GM10266 (cell line): ENCODE results near the gene TPM4.

Source experiments
- DNase-seq: peaks from one replicate; pipeline ENCODE4 v3.0.0; 2012; ENCODE audit errors: extremely low spot score
- TF ChIP-seq, protein P1 (sequence below): IDR thresholded peaks from 2 replicates; pipeline ENCODE4 v1.5.1; 2012; ENCODE audit warnings: mild to moderate bottlenecking, low read depth; ENCODE audit not compliant: control insufficient read depth, insufficient read depth; ENCODE audit errors: missing control alignments

The TPM4 gene

DNA sequence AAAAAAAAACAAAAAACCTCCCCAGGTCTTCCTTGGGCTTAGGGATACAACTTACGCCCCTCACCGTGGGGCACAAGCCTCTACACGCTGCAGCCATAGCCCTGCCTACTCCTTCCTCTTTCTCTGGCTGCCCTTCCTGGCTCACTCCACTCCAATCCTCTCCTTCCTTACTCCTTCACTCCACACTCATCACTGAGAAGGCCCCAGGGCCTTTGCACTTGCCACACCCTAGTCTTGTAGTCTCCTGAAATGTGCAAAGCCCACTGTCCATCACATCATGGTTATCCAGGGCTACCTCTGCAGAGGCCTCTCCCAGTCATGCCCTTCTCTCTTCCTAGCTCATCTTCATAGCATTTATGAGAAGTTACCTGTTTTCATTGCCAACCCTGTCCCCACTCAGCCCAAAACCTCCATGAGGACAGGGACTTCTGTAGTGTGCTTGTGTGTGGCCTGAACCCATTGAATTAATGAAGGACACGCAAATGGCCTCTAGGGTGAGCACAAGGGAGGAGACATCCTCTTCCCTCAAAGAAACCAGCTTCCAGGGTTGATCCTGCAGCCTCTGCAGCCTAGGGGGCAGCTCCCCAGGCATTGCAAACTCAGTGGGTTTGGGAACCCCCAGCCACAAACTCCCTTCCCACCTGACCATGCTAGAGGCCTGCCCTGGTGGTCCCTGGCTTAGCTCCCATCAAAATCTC is 59.3 kb downstream of the TPM4 start:
- no peak for DNase-seq
- TF ChIP-seq, protein P1, sequence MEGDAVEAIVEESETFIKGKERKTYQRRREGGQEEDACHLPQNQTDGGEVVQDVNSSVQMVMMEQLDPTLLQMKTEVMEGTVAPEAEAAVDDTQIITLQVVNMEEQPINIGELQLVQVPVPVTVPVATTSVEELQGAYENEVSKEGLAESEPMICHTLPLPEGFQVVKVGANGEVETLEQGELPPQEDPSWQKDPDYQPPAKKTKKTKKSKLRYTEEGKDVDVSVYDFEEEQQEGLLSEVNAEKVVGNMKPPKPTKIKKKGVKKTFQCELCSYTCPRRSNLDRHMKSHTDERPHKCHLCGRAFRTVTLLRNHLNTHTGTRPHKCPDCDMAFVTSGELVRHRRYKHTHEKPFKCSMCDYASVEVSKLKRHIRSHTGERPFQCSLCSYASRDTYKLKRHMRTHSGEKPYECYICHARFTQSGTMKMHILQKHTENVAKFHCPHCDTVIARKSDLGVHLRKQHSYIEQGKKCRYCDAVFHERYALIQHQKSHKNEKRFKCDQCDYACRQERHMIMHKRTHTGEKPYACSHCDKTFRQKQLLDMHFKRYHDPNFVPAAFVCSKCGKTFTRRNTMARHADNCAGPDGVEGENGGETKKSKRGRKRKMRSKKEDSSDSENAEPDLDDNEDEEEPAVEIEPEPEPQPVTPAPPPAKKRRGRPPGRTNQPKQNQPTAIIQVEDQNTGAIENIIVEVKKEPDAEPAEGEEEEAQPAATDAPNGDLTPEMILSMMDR = no peak

DNA sequence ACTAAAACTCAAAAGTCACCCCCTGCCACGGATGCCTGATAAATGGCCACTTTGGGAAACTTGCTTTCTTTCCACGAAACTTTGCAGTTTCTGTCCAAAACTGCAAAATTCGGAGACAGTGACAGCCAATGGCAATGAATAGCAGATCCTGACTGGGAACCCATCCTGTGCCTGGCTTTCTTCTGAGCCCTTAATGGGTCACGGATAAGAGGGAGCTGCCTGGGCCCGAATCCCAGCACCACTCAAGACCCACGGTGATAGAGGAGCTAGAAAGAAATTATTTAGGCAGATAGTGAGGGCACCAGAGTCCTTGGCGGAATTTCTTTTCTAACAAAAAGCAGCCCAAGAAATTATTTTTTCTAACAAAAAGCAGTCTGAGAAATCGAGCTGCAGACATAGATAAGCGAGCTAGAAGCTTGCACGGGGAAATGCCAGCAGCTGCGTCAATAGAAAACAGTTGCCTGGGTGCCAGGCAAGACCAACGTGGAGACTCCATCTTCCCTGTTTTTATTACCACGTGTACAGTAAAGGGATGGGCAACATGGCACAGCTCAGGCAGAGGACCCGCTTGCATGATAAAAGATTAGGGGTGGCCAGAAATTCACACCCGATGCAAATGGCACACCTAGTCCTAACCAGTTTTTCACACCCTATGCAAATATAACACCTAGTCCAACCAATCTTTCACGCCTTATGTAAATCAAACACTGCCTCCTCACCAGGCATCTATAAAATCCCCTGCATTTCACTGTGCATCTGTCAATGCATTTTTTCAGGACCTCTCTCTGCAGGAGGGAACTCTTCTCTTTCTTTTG is 60.1 kb downstream of the TPM4 start:
- TF ChIP-seq, protein P1 = no peak
- DNase-seq = no peak

DNA sequence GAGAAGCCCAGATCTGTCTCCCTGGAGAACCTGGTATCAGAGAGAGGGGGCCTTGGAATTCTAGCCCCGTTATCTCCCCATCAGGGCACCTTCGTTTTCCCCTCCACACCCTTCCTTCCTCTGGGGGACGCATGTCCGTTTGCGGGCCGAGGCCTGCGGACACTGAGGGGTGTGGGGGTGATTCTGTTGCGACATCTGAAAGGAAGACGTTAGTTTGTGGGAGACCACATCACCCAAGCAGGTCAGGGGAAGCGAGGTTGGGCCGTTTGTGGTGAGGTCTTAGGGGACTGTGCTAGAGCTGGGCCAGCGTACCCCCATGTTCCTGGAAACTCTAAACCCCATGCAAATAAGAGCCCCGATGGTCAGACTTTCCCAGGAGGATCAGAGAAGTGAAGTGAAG is 63.5 kb downstream of the TPM4 start:
- no peak for DNase-seq
- TF ChIP-seq, protein P1 = no peak

DNA sequence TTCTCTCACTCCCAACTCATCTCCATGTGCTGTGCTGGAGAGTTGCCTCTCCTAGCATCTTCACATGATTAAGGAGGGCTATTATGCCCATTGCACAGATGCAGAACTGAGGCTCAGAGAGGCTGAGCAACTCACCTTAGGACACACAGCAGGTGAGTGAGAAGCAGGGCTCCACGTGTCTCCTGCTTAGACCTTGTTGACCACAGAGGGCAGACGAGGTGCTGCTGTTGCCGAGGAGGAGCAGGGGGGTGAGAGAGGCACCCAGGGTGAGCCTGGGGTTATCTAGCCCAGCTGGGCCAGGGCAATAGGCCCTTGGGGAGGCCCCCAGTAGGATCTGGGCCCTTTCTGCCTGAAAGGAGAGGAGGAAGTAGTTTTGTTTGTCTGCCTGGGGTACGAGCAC is 64.7 kb downstream of the TPM4 start:
- no peak for DNase-seq
- TF ChIP-seq, protein P1 = peak; percentile 14

DNA sequence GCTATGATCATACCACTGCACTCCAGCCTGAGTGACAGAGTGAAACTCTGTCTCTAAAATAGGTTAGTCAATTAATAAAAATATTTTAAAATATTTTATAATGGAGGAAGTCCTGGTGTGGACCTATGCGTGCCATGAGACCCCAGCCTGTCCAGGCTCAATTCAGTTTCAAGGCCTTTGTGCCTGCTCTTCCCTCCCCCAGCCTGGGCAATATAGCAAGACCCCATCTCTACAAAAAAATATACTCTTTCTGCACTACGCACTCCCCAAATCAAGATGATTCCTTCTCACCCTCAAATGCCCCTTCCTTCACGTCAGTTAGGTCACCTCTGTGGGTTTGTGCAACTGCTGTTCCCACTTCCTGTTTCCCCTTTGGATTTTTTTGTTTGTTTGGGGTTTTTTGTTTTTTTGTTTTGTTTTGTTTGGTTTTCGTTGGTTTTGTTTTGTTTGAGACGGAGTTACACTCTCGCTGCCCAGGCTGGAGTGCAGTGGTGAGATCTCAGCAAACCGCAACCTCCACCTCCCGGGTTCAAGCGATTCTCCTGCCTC is 65.8 kb downstream of the TPM4 start:
- TF ChIP-seq, protein P1 = no peak
- no peak for DNase-seq

DNA sequence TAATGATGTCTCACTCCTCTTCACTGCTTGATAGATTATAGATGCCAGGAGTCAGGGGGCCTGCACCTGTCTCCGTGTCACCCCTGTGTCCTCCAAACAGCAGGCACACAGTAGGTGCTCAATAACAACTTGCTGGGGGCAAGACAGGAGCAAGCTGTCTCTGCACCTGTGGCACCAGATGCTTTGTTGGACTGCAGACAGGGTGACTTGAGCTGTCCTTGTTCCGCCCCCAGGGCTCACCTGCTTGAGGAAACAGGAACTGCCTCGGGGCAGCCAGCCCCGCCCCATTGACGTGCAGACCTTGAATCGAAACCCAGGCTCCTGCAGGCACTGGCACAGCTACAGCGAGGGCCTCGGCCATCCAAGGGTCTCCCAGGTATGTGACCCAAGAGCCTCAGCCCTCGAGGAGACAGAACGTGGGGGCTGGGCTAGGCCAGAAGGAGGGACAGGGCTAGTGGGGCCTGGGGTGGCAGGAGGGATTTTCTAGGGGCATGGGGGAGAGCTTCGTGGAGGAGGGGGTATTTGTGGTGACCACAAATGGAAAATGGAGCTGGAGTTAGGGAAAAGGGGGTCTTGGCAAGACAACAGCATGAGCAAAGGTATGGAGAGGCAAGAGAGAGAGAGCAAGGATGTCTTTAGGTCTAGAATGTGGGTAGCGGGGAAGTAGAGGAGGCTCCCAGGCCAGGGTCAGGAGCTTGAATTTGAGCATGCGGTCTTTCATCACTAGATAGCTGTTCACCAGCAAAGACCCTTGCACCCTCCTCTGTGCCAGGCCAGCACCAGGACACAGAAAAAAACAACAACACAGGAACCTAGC is 67.3 kb downstream of the TPM4 start, which contains the start of gene HSH2D:
Gene HSH2D, plus strand, starts transcription at position 287 of the 817 bp plus-strand sequence. CDS start 5,066 bp downstream, outside the sequence.
- peak; percentile 69 for DNase-seq

More for the DNA sequence above, 67.3 kb downstream of the TPM4 start, which contains the start of gene HSH2D:
- TF ChIP-seq, protein P1 = no peak
